ENCODE measurements around the gene HAND1.
A peak's percentile ranks its signal among the peaks of the same experiment; 100 is the strongest.

The HAND1 gene

DNA sequence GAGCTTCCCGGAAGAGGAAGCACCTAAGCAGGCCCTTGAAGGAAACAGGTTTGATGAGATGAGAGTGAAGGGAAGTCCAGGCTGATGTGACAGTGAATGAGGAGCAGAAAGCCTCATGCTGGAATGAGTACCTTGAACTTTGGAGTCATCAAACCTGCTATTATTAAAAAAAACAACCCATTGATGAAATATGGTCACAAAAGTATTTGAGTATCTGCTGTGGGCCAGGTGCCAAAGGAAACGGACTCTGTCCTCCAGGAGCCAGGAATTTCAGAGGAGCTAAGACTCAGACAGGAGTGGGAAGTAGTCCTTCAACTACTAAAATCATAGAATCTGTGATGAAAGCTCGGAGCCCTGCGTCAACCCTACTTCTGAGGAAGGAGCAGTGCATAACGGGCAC is 11.9 kb downstream of the HAND1 start:
- no CpG with 5 or more reads among the region's 5 CpGs for WGBS (ENCODE audit: extremely low coverage, insufficient coverage, insufficient read length)
- Histone ChIP-seq H2BK5ac (ENCODE audit: low read depth, low read length, poor library complexity) (no peak overlapping the region), H3K9me3 (ENCODE audit: insufficient read depth, low read depth, low read length) (no peaks in the 10 kb centered on the region), H4K91ac (ENCODE audit: low read depth, low read length) (no peak overlapping the region), H3K4ac (ENCODE audit: low read depth, low read length) (no peak overlapping the region), H2AFZ (ENCODE audit: insufficient read depth, low read length, poor library complexity) (no peak overlapping the region), H2BK12ac (ENCODE audit: low read length) (no peak overlapping the region), H3K9ac (ENCODE audit: low read length) (no peak overlapping the region), H3K4me2 (ENCODE audit: low read length) (no peak overlapping the region), H3K27me3 (ENCODE audit: insufficient read depth, low read length) (no peaks in the 10 kb centered on the region), H3K23ac (ENCODE audit: low read length) (no peak overlapping the region), H3K14ac (ENCODE audit: low read length) (no peak overlapping the region), H4K12ac (ENCODE audit: low read depth, low read length) (no peak overlapping the region), H3K27ac (ENCODE audit: low read depth, low read length) (no peak overlapping the region), H3K4me3 (ENCODE audit: low read depth, low read length) (no peak overlapping the region), H2BK120ac (ENCODE audit: insufficient read depth, low read length, poor library complexity) (no peak overlapping the region), H3K79me1 (ENCODE audit: low read length) (peaks cover 7% of the 10 kb centered on the region), H2AK5ac (ENCODE audit: low read length) (no peak overlapping the region), H3K36me3 (ENCODE audit: control insufficient read depth in 1 of 2, insufficient read depth in 2 of 2, low read length in 2 of 2) (no peaks in the 10 kb centered on the region), H4K8ac (ENCODE audit: low read depth, low read length) (no peak overlapping the region), H3K79me2 (ENCODE audit: control insufficient read depth, insufficient read depth, low read length, poor library complexity) (no peaks in the 10 kb centered on the region), H3K4me1 (ENCODE audit: control insufficient read depth in 1 of 2, insufficient read depth in 2 of 2, low read length in 2 of 2) (peaks cover 4 to 7% of the 10 kb centered on the region in 2 experiments), H3K18ac (ENCODE audit: low read length) (no peak overlapping the region)
- no peak for DNase-seq

- Histone ChIP-seq H3K9me3 (ENCODE audit: insufficient read depth, low read depth, low read length) (no peaks in the 10 kb centered on the region), H3K9ac (ENCODE audit: low read length) (no peak overlapping the region), H3K4me2 (ENCODE audit: low read length) (no peak overlapping the region), H3K14ac (ENCODE audit: low read length) (no peak overlapping the region), H3K27ac (ENCODE audit: low read depth, low read length) (no peak overlapping the region), H4K12ac (ENCODE audit: low read depth, low read length) (no peak overlapping the region), H2BK12ac (ENCODE audit: low read length) (no peak overlapping the region), H3K36me3 (ENCODE audit: control insufficient read depth in 1 of 2, insufficient read depth in 2 of 2, low read length in 2 of 2) (no peaks in the 10 kb centered on the region), H2BK120ac (ENCODE audit: insufficient read depth, low read length, poor library complexity) (no peak overlapping the region), H2AK5ac (ENCODE audit: low read length) (no peak overlapping the region), H2BK5ac (ENCODE audit: low read depth, low read length, poor library complexity) (no peak overlapping the region), H4K8ac (ENCODE audit: low read depth, low read length) (no peak overlapping the region), H3K18ac (ENCODE audit: low read length) (no peak overlapping the region), H3K79me2 (ENCODE audit: control insufficient read depth, insufficient read depth, low read length, poor library complexity) (no peaks in the 10 kb centered on the region), H3K4me1 (ENCODE audit: control insufficient read depth in 1 of 2, insufficient read depth in 2 of 2, low read length in 2 of 2) (peaks cover 7% of the 10 kb centered on the region in 2 experiments), H3K27me3 (ENCODE audit: insufficient read depth, low read length) (no peaks in the 10 kb centered on the region), H3K4me3 (ENCODE audit: low read depth, low read length) (no peak overlapping the region), H2AFZ (ENCODE audit: insufficient read depth, low read length, poor library complexity) (no peak overlapping the region), H3K23ac (ENCODE audit: low read length) (no peak overlapping the region), H4K91ac (ENCODE audit: low read depth, low read length) (no peak overlapping the region), H3K4ac (ENCODE audit: low read depth, low read length) (no peak overlapping the region), H3K79me1 (ENCODE audit: low read length) (peaks cover 4% of the 10 kb centered on the region)
- DNase-seq: peak; percentile 58 to 90
- WGBS (ENCODE audit: extremely low coverage, insufficient coverage, insufficient read length): no CpG with 5 or more reads among the region's 6 CpGs
Observed at GRCh38 chr5:154465169-154465568, 12.9 kb downstream of the HAND1 start.

- H2AK5ac ChIP-seq (ENCODE audit: low read length): no peak overlapping the region
- no peak overlapping the region for H4K91ac ChIP-seq (ENCODE audit: low read depth, low read length)
- peaks cover 9 to 14% of the 10 kb centered on the region in 2 experiments for H3K4me1 ChIP-seq (ENCODE audit: control insufficient read depth in 1 of 2, insufficient read depth in 2 of 2, low read length in 2 of 2)
- no peak overlapping the region for H3K23ac ChIP-seq (ENCODE audit: low read length)
- H2AFZ ChIP-seq (ENCODE audit: insufficient read depth, low read length, poor library complexity): no peak overlapping the region
- no peak overlapping the region for H3K27ac ChIP-seq (ENCODE audit: low read depth, low read length)
- no peak overlapping the region for H3K4me3 ChIP-seq (ENCODE audit: low read depth, low read length)
- WGBS (ENCODE audit: extremely low coverage, insufficient coverage, insufficient read length): no CpG with 5 or more reads among the region's 1 CpG
- no peak overlapping the region for H2BK12ac ChIP-seq (ENCODE audit: low read length)
- no peak for DNase-seq
- H3K27me3 ChIP-seq (ENCODE audit: insufficient read depth, low read length): no peaks in the 10 kb centered on the region
- H4K12ac ChIP-seq (ENCODE audit: low read depth, low read length): no peak overlapping the region
- H2BK5ac ChIP-seq (ENCODE audit: low read depth, low read length, poor library complexity): no peak overlapping the region
- H3K4ac ChIP-seq (ENCODE audit: low read depth, low read length): no peak overlapping the region
- no peaks in the 10 kb centered on the region for H3K9me3 ChIP-seq (ENCODE audit: insufficient read depth, low read depth, low read length)
- no peaks in the 10 kb centered on the region for H3K36me3 ChIP-seq (ENCODE audit: control insufficient read depth in 1 of 2, insufficient read depth in 2 of 2, low read length in 2 of 2)
- H3K18ac ChIP-seq (ENCODE audit: low read length): no peak overlapping the region
- H3K79me2 ChIP-seq (ENCODE audit: control insufficient read depth, insufficient read depth, low read length, poor library complexity): no peaks in the 10 kb centered on the region
- peaks cover 4% of the 10 kb centered on the region for H3K79me1 ChIP-seq (ENCODE audit: low read length)
- H3K14ac ChIP-seq (ENCODE audit: low read length): no peak overlapping the region
- no peak overlapping the region for H2BK120ac ChIP-seq (ENCODE audit: insufficient read depth, low read length, poor library complexity)
- no peak overlapping the region for H3K9ac ChIP-seq (ENCODE audit: low read length)
- no peak overlapping the region for H4K8ac ChIP-seq (ENCODE audit: low read depth, low read length)
- H3K4me2 ChIP-seq (ENCODE audit: low read length): no peak overlapping the region
Observed at GRCh38 chr5:154464438-154464837, 13.6 kb downstream of the HAND1 start.

- no peak overlapping the region for H3K14ac ChIP-seq (ENCODE audit: low read length)
- no peak overlapping the region for H3K4ac ChIP-seq (ENCODE audit: low read depth, low read length)
- H3K79me2 ChIP-seq (ENCODE audit: control insufficient read depth, insufficient read depth, low read length, poor library complexity): no peaks in the 10 kb centered on the region
- no peaks in the 10 kb centered on the region for H3K9me3 ChIP-seq (ENCODE audit: insufficient read depth, low read depth, low read length)
- H2AFZ ChIP-seq (ENCODE audit: insufficient read depth, low read length, poor library complexity): no peak overlapping the region
- H3K79me1 ChIP-seq (ENCODE audit: low read length): no peaks in the 10 kb centered on the region
- H3K27me3 ChIP-seq (ENCODE audit: insufficient read depth, low read length): no peaks in the 10 kb centered on the region
- DNase-seq: peak; percentile 22 to 23
- no peak overlapping the region for H4K8ac ChIP-seq (ENCODE audit: low read depth, low read length)
- no peak overlapping the region for H2AK5ac ChIP-seq (ENCODE audit: low read length)
- no peak overlapping the region for H3K4me2 ChIP-seq (ENCODE audit: low read length)
- peaks cover 11 to 16% of the 10 kb centered on the region in 2 experiments for H3K4me1 ChIP-seq (ENCODE audit: control insufficient read depth in 1 of 2, insufficient read depth in 2 of 2, low read length in 2 of 2)
- H3K9ac ChIP-seq (ENCODE audit: low read length): no peak overlapping the region
- no peak overlapping the region for H3K23ac ChIP-seq (ENCODE audit: low read length)
- H3K4me3 ChIP-seq (ENCODE audit: low read depth, low read length): no peak overlapping the region
- H4K91ac ChIP-seq (ENCODE audit: low read depth, low read length): no peak overlapping the region
- no peak overlapping the region for H2BK12ac ChIP-seq (ENCODE audit: low read length)
- H3K27ac ChIP-seq (ENCODE audit: low read depth, low read length): no peak overlapping the region
- WGBS (ENCODE audit: extremely low coverage, insufficient coverage, insufficient read length): no CpG with 5 or more reads among the region's 6 CpGs
- no peak overlapping the region for H3K18ac ChIP-seq (ENCODE audit: low read length)
- H4K12ac ChIP-seq (ENCODE audit: low read depth, low read length): no peak overlapping the region
- no peak overlapping the region for H2BK5ac ChIP-seq (ENCODE audit: low read depth, low read length, poor library complexity)
- peaks cover 4 to 20% of the 10 kb centered on the region in 2 experiments for H3K36me3 ChIP-seq (ENCODE audit: control insufficient read depth in 1 of 2, insufficient read depth in 2 of 2, low read length in 2 of 2)
- no peak overlapping the region for H2BK120ac ChIP-seq (ENCODE audit: insufficient read depth, low read length, poor library complexity)
Observed at GRCh38 chr5:154461531-154461930, 16.5 kb downstream of the HAND1 start.

Data from trophoblast cell (in vitro differentiated cells and primary cell).